Neural cell (in vitro differentiated cells): ENCODE data around the gene PLEKHA1. TPM values are rescaled to one million over a fixed set of nuclear protein-coding genes. Genes with fewer than 3 reads are reported as not detected.

ENCODE experiments used
- H2AFZ ChIP-seq: fragments of 200-600, 300-800 bp; sonication (generic), shearing (Covaris generic); 2 replicates; pipeline ENCODE4 v1.6.0; 2014; ENCODE audit warnings: low read depth, mild to moderate bottlenecking, antibody characterized with exemption, low read length, moderate library complexity
- H3F3A ChIP-seq: fragments of 200-600 bp; shearing (Covaris generic); 2 replicates; pipeline ENCODE4 v1.6.1; 2016; ENCODE audit warnings: mild to moderate bottlenecking, moderate library complexity, mixed read lengths, antibody characterized with exemption, low read length; ENCODE audit not compliant: insufficient read depth, poor library complexity, severe bottlenecking
- H3K27ac ChIP-seq: fragments of 200-600, 300-800 bp; sonication (generic), shearing (Covaris generic); 2 replicates; pipeline ENCODE4 v1.5.1; 2014; ENCODE audit warnings: mild to moderate bottlenecking, low read length, moderate library complexity
- H3K27me3 ChIP-seq: fragments of 300-800, 200-600 bp; sonication (generic), shearing (Covaris generic); 2 replicates; pipeline ENCODE4 v1.6.0; 2014; ENCODE audit warnings: mild to moderate bottlenecking, low read depth, low read length, moderate library complexity; ENCODE audit not compliant: insufficient read depth
- H3K36me3 ChIP-seq: fragments of 300-800, 200-600 bp; sonication (generic), shearing (Covaris generic); 2 replicates; pipeline ENCODE4 v1.5.1; 2014; ENCODE audit warnings: mild to moderate bottlenecking, antibody characterized with exemption, low read length, moderate library complexity; ENCODE audit not compliant: insufficient read depth
- H3K4me2 ChIP-seq: fragments of 300-800, 200-600 bp; sonication (generic), shearing (Covaris generic); 2 replicates; pipeline ENCODE4 v1.6.0; 2014; ENCODE audit warnings: mild to moderate bottlenecking, low read length
- H3K4me3 ChIP-seq: fragments of 300-800, 200-600 bp; sonication (generic), shearing (Covaris generic); 2 replicates; pipeline ENCODE4 v1.5.1; 2014; ENCODE audit warnings: mild to moderate bottlenecking, low read length, moderate library complexity
- H3K79me2 ChIP-seq: fragments of 200-600 bp; shearing (Covaris generic); replicated peaks from 2 replicates; pipeline ENCODE4 v1.6.0; 2014; ENCODE audit warnings: mild to moderate bottlenecking, low read length, moderate library complexity; ENCODE audit not compliant: insufficient read depth
- H3K9ac ChIP-seq: fragments of 300-800, 200-600 bp; sonication (generic), shearing (Covaris generic); 2 replicates; pipeline ENCODE4 v1.6.1; 2016; ENCODE audit warnings: mild to moderate bottlenecking, low read length, mixed read lengths
- H3K9me2 ChIP-seq: fragments of 200-600 bp; shearing (Covaris generic); 2 replicates; pipeline ENCODE4 v1.6.1; 2016; ENCODE audit warnings: mild to moderate bottlenecking, low read length, mixed read lengths; ENCODE audit not compliant: insufficient read depth
- H3K9me3 ChIP-seq: fragments of 200-600, 300-800 bp; sonication (generic), shearing (Covaris generic); 2 replicates; pipeline ENCODE4 v1.6.1; 2016; ENCODE audit warnings: mild to moderate bottlenecking, mixed run types, low read length, moderate library complexity, mixed read lengths
- H4K20me1 ChIP-seq: fragments of 200-600 bp; shearing (Covaris generic); 2 replicates; pipeline ENCODE4 v1.6.1; 2016; ENCODE audit warnings: mild to moderate bottlenecking, mixed run types; ENCODE audit not compliant: insufficient read depth
- EP300 ChIP-seq: fragments of 450-650 bp; conservative IDR thresholded peaks from 2 replicates; pipeline ENCODE4 v1.6.1; 2014; ENCODE audit warnings: antibody characterized with exemption, mild to moderate bottlenecking, moderate library complexity; ENCODE audit not compliant: poor library complexity, severe bottlenecking
- EZH2 ChIP-seq: fragments of 200-600, 300-800 bp; shearing (Covaris generic), sonication (generic); IDR thresholded peaks from 2 replicates; pipeline ENCODE4 v1.6.1; 2014; ENCODE audit warnings: antibody characterized with exemption, low read length, borderline replicate concordance, mild to moderate bottlenecking; ENCODE audit not compliant: insufficient read depth, poor library complexity, severe bottlenecking
- MXI1 ChIP-seq: fragments of 450-650 bp; conservative IDR thresholded peaks from 2 replicates; pipeline ENCODE4 v1.6.1; 2014; ENCODE audit warnings: antibody characterized with exemption, mild to moderate bottlenecking; ENCODE audit not compliant: poor library complexity, severe bottlenecking
- POLR2AphosphoS5 ChIP-seq: IDR thresholded peaks from 2 replicates; pipeline ENCODE4 v1.6.1; 2012
- RAD21 ChIP-seq: fragments of 450-650 bp; conservative IDR thresholded peaks from 2 replicates; pipeline ENCODE4 v1.6.1; 2014; ENCODE audit warnings: antibody characterized with exemption, mild to moderate bottlenecking, moderate library complexity
- SMC3 ChIP-seq: fragments of 450-650 bp; conservative IDR thresholded peaks from 2 replicates; pipeline ENCODE4 v1.6.1; 2014; ENCODE audit warnings: antibody characterized with exemption, mild to moderate bottlenecking, moderate library complexity; ENCODE audit not compliant: poor library complexity
- TAF1 ChIP-seq: IDR thresholded peaks from 2 replicates; pipeline ENCODE4 v1.6.1; 2012; ENCODE audit warnings: low read depth
- polyA plus RNA-seq: library from polyadenylated mRNA; depleted of rRNA; stranded (reverse); fragments of >200 nt; gene quantifications from 2 replicates; pipeline ENCODE4 v1.2.3, GENCODE V29; 2014
- TF ChIP-seq, protein P1 (sequence below): fragments of 450-650 bp; IDR thresholded peaks from 2 replicates; pipeline ENCODE4 v1.5.1; 2014; ENCODE audit warnings: antibody characterized with exemption, mild to moderate bottlenecking, moderate library complexity; ENCODE audit not compliant: poor library complexity, severe bottlenecking
- TF ChIP-seq, protein P2 (sequence below): IDR thresholded peaks from 2 replicates; pipeline ENCODE4 v1.6.1; 2012; ENCODE audit warnings: borderline replicate concordance

The PLEKHA1 gene
- polyA plus RNA-seq, 1 donor from 2014 or later, result 91.9 TPM

DNA sequence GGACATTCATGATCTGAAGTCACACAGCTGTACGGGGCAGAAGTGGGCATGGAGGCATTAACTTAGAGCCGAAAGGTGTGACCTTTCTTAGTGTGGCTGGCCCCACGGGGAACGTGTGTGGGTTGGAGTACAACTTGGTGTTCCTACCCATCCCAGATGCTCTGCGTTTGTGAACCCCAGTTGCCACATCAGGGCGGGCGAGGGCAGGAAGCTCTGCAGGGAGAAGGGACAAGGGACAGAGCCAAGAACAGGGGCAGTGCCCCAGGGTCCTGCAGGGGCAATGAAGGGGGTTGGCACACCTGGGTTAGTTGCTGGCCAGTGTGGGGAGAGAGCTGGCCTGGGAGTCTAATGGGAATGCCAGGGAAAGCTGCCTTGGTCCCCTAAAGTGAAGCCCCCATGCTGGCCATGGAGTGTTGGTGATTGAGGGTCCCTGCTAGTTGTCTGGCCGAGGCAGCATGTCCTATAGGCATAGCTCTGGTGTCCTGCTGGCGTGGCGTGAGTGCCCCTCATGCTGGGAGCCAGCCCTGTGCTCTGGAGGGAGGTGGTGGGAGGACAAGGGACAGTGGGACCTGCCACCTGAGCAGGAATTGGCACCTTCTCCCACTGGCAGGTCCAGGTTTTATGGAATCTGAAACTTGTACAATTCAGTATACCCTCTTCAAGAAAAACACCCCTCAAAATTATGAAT lies 105.8 kb downstream of the PLEKHA1 start:
- no peak overlapping the region for H3K27ac ChIP-seq
- no peak overlapping the region for H3K4me3 ChIP-seq
- no peaks in the 10 kb centered on the region for H3K9me2 ChIP-seq
- no peaks in the 10 kb centered on the region for H3K9me3 ChIP-seq
- TF ChIP-seq EP300 (no peak), RAD21 (no peak), MXI1 (no peak), TAF1 (no peak), SMC3 (no peak), EZH2 (no peak), POLR2AphosphoS5 (no peak)
- TF ChIP-seq, protein P1, sequence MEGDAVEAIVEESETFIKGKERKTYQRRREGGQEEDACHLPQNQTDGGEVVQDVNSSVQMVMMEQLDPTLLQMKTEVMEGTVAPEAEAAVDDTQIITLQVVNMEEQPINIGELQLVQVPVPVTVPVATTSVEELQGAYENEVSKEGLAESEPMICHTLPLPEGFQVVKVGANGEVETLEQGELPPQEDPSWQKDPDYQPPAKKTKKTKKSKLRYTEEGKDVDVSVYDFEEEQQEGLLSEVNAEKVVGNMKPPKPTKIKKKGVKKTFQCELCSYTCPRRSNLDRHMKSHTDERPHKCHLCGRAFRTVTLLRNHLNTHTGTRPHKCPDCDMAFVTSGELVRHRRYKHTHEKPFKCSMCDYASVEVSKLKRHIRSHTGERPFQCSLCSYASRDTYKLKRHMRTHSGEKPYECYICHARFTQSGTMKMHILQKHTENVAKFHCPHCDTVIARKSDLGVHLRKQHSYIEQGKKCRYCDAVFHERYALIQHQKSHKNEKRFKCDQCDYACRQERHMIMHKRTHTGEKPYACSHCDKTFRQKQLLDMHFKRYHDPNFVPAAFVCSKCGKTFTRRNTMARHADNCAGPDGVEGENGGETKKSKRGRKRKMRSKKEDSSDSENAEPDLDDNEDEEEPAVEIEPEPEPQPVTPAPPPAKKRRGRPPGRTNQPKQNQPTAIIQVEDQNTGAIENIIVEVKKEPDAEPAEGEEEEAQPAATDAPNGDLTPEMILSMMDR, result no peak
- TF ChIP-seq, protein P2, sequence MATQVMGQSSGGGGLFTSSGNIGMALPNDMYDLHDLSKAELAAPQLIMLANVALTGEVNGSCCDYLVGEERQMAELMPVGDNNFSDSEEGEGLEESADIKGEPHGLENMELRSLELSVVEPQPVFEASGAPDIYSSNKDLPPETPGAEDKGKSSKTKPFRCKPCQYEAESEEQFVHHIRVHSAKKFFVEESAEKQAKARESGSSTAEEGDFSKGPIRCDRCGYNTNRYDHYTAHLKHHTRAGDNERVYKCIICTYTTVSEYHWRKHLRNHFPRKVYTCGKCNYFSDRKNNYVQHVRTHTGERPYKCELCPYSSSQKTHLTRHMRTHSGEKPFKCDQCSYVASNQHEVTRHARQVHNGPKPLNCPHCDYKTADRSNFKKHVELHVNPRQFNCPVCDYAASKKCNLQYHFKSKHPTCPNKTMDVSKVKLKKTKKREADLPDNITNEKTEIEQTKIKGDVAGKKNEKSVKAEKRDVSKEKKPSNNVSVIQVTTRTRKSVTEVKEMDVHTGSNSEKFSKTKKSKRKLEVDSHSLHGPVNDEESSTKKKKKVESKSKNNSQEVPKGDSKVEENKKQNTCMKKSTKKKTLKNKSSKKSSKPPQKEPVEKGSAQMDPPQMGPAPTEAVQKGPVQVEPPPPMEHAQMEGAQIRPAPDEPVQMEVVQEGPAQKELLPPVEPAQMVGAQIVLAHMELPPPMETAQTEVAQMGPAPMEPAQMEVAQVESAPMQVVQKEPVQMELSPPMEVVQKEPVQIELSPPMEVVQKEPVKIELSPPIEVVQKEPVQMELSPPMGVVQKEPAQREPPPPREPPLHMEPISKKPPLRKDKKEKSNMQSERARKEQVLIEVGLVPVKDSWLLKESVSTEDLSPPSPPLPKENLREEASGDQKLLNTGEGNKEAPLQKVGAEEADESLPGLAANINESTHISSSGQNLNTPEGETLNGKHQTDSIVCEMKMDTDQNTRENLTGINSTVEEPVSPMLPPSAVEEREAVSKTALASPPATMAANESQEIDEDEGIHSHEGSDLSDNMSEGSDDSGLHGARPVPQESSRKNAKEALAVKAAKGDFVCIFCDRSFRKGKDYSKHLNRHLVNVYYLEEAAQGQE, result no peak
- H4K20me1 ChIP-seq, result no peaks in the 10 kb centered on the region
- no peak overlapping the region for H2AFZ ChIP-seq
- H3F3A ChIP-seq, result no peaks in the 10 kb centered on the region
- no peak overlapping the region for H3K9ac ChIP-seq
- no peak overlapping the region for H3K4me2 ChIP-seq
- H3K27me3 ChIP-seq, result no peaks in the 10 kb centered on the region
- H3K36me3 ChIP-seq, result no peaks in the 10 kb centered on the region
- H3K79me2 ChIP-seq, result no peaks in the 10 kb centered on the region

DNA sequence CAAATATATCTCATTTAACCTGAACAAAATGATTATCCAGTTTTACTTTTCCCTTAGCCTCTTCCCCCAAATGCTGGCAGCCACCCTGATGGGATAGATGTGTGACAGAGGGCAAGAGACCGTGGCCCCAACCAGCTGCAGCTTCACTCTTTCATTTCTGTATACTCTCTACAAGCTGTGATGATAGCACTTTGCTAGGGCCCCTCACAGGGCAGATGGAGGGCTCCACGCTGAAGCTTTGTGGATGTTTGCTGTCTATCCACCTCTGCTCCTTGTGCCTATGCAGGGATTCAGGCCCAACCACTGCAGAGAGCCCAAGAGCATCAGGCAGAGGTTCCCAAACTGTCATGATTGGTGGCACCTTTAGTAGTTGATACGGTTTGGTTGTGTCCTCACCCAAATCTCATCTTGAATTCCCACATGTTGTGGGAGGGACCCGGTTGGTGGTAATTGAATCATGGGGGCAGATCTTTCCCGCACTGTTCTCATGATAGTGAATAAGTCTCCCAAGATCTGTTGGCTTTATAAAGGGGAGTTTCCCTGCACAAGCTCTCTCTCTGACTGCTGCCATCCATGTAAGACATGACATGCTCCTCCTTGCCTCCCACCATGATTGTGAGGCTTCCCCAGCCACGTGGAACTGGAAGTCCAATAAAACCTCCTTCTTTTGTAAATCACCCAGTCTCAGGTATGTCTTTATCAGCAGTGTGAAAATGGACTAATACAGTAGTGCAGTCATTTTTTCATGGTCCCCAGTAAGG lies 107.0 kb downstream of the PLEKHA1 start:
- Histone ChIP-seq H3K79me2 (no peaks in the 10 kb centered on the region), H3F3A (no peaks in the 10 kb centered on the region), H3K9me3 (no peaks in the 10 kb centered on the region), H2AFZ (no peak overlapping the region), H4K20me1 (no peaks in the 10 kb centered on the region), H3K9me2 (no peaks in the 10 kb centered on the region), H3K9ac (no peak overlapping the region), H3K4me3 (no peak overlapping the region), H3K27me3 (no peaks in the 10 kb centered on the region), H3K27ac (no peak overlapping the region), H3K4me2 (no peak overlapping the region), H3K36me3 (no peaks in the 10 kb centered on the region)
- TF ChIP-seq EP300 (no peak), SMC3 (no peak), EZH2 (no peak), TAF1 (no peak), RAD21 (no peak), POLR2AphosphoS5 (no peak), MXI1 (no peak)
- TF ChIP-seq, protein P2, result no peak
- TF ChIP-seq, protein P1, result no peak
